GM18909 (cell line): ENCODE results near the gene CCDC74B.
"Not testable (repeated sequence)": the region's sequence is repeated elsewhere in the genome, so short reads cannot be mapped to it uniquely, and the experiment has no call there.

ENCODE experiments used
- ATAC-seq: cut with Tn5 transposase; IDR thresholded peaks from one replicate; pipeline ENCODE4 v1.9.1; 2021; ENCODE audit warnings: mild to moderate bottlenecking; ENCODE audit not compliant: unreplicated experiment, poor library complexity

CCDC74B gene

GRCh38 chr2:130152136-130152815 lies 7.4 kb upstream of the CCDC74B start:
- not testable (repeated sequence) for ATAC-seq

- not testable (repeated sequence) for ATAC-seq
These were observed 6.2 kb upstream of the CCDC74B start for GRCh38 chr2:130151145-130151512.

DNA sequence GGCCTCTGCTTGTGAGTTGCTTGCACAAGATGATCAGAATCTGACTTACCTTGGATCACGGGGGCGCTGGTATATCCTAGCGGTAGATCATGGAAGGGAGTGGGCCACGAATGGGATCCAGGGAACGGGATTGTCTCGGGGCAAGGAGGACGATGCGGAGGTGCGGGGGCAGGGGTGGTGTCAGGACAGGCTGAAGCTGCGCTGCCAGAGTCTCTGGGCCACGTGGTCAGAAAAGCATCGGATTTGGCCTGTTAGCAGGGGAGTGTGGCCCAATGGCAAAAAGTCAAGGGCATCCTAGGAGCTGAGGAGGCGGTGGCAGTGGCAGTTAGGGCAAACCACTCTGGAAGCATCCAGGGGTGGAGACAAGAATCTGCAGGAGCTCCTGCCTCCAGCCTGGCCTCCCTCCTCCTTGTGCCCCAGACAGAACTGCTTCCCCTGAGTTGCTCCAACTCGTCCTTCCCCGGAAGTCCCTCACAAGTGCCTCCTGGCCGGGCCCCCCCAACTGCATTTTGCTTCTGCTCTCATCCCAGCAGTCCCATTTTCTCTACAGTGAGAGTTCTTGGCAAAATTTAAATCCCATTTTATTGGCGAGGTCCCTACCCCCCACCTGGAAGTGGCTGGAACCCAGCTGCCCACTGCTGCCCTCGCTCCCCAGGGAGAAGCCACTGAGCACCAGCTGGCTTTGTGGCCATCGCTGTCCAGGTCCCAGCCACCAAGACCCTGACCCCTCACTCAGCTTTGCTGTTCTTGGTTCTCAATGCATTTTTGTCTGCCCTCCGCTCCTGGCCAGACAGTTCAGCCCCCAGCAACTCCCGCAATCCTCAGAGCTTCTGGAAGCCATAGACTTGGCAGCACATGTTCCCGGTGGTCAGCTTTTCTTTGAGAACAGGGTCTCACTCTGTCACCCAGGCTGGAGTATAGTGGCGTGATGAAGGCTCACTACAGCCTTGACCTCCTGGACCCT lies 5.6 kb upstream of the CCDC74B start:
- no peak for ATAC-seq

- not testable (repeated sequence) for ATAC-seq
These were observed 3.6 kb upstream of the CCDC74B start for GRCh38 chr2:130148515-130148914.

DNA sequence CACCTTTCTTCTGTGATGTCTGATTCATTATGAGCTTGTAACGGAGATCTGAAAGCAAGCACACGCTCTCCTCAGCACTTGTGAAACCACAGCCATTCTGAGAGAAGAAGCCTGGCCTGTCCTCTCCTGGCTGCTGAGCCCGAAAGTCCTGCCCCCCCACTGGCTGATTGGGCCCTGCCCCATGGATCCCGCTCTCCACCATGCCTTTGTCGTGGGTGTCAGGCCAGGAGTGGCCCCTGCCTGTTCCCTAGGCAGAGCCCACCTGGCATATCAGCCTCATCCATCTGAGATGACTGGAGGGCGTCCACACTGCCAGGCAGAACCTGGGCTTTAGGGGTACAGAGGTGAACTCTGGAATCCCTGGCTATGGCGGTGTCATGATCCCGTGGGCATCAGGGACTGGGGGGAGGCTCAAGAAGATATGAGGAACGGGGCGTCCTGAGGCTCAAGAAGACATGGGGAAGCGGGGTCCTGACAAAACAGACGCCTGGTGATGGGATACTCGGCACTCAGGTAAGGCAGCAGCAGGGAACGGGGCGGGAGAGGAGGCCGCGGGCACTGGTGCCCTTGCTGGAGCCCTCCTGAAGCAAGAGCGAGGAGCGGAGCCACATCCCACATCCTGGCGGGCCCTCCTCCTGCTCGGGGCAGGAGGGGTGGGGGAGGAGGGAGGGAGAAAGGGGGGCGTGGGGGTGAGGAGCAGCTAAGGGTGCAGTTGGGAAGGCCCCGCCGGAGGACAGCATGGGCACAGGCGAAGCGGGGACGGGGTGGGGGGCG lies 1.5 kb downstream of the CCDC74B start:
- ATAC-seq: not testable (repeated sequence)

GRCh38 chr2:130142396-130143265 lies 2.3 kb downstream of the CCDC74B start:
- not testable (repeated sequence) for ATAC-seq

DNA sequence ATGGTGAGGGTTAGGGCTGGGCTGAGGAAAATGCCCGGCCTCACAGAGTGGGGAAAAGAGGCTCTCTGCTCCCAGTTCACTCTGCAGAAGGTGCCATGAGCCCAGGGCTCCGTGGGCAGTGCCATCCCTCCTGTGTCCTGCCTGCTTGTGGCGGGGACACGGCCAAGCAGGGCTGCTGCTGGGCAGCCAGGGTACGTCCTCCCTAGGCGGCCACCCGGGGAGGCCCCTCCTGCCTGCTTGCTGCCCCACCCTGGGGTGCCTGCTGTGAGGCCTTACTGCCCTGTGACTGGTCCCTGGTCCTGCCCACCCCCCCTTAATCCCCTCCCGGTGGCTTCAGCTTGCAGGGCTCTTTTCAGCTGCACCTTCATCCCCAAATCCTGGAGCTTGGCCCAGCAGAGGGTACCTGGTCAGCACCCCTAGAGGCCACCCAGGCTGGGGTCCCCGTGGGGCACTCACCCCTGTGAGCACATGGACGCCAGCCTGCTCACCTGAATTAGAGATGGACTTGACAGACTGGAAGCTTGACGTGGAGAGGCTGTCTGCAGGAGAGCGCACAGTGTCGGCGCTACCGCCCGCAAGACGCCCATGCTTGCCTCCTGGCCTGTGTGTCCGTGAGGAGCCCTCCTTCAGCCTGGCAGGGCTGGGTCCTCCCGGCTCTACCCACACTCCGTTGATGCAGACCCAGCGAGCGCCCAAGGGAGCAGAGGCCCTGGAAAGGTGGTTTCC lies 3.1 kb downstream of the CCDC74B start:
- ATAC-seq: not testable (repeated sequence)

GRCh38 chr2:130141002-130141401 lies 3.9 kb downstream of the CCDC74B start:
- ATAC-seq: not testable (repeated sequence)

DNA sequence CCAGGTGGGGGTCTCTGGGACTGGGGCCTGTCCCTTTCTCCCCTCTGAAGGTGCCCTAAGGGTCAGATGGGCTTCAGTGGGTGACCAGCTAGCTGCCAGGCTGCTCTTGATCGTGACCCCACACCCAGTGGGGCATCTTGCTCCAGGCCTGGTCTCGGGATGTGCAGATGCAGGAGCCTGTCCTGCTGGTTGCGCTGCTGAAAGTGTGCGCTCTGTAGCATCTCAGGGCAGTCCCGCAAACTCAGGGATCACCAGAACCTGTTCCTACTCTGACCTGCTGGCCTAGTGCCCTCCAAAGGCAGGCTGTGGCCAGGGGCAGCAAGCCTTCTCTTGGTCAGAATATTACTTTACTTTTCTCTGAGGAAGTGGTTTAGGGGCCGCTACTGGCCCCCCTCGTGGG lies 4.4 kb downstream of the CCDC74B start:
- not testable (repeated sequence) for ATAC-seq

DNA sequence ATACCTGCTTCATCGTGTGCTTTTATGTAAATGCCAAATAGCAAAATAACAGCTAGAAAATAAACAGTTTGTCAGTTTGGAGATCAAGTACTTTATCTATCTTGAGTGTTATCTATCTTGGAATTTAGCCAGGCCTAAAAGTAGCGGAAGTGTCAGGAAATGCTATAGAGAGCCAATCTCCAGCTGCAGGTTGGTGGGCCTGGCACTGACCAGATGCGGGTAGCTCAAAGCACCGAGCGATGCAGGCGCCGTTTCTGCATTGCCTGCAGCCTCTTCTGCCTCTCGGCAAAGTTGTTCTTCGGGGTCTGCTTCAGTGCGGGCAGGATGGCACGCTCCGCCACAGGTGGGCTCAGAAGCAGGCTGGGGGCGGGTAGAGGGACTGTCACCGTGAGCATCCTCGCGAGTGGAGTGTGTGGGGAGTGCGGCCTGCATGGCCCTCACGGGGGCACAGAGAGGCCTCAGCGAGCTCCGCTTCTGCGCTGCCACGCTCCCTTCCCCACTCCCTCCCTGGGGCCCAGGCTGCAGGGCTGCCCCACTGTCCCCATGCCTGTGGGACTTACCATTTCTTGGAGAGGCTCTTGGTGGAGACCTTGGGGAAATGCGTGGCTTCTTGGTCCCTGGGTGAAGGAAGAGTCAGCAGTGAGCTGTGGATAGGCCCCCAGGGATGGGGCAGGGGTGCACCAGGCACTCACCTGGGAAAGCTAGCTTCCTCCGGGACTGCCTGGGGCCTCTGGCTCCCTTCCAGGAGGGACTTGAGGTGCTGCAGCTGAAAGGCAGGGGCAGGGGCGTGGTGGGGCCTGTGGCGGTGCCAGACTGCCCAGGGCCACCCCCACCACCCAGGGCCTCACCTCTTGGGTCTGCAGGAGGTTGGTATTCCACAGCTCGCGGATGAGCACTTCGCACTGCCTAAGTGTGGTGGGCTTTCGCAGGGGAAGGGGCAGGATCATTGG lies 5.3 kb downstream of the CCDC74B start:
- not testable (repeated sequence) for ATAC-seq

DNA sequence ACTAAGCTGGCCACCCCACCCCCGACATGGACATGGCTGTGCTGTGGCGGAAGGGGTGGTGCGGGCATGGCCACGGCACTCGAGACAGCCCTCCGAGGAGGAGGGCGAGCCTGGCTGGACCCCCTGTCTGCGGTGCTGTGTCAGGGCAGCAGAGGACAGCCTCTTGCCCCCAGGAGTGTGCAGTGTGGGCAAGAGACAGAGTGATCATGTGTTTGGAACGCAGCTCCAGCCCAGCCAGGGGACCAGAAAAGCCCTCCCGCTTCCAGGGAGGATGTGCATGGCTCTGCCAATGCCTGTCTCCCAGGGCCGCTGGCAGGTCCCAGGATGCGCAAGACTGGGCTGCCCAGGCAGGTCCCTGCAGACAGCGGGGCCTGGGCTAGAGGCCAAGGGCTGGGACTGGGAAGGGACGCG lies 6.1 kb downstream of the CCDC74B start:
- not testable (repeated sequence) for ATAC-seq

- ATAC-seq: not testable (repeated sequence)
These were observed 6.6 kb downstream of the CCDC74B start for GRCh38 chr2:130138326-130138725.

DNA sequence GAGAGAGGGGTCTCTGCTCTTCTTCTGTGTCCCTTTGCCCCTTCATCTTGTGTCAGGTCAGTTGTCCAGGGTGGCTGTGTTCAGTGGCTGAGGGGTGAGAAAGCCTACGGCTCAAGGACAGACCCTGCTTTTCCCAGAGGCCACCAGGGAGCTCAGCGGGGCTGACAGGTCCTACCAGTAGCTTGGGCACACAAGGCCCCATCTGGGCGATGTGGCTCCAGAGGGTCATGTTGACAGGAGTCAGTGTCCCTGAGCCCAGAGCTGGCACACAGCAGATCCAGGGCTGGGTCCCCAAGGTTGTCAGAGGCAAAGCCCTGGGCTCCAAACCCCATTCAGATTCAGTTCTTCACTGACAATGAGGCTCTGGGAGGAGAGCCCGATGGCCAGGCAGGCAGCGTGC lies 7.8 kb downstream of the CCDC74B start:
- not testable (repeated sequence) for ATAC-seq

DNA sequence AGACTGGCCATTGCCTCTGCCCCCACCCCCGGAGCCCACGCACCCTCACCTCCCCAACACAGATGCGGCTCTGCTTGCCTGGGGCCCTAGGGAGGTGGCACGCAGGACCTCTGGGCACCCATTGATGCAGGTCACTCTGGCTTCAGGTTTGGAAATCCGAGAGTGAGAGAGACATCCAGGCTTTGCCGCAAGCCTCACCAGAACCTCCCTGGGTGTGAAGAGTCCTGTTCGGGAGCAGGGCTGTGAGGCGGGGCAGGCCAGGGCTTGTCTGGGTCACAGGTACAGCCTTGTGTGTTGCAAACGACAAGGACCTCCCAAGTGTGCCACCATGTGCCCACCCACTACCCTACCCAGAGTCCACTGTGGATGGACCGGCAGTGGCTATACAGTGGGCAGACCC lies 8.4 kb downstream of the CCDC74B start:
- not testable (repeated sequence) for ATAC-seq

GRCh38 chr2:130135692-130136541 lies 9.0 kb downstream of the CCDC74B start:
- ATAC-seq: no peak

- not testable (repeated sequence) for ATAC-seq
These were observed 15.6 kb downstream of the CCDC74B start, which contains the start of gene POTEF for GRCh38 chr2:130129120-130129829. TSS of gene POTEF (minus strand) at chr2:130129222. CDS start at chr2:130120515, 8,707 bp downstream.
